Activated CD4-positive, alpha-beta memory T cell treated with anti-CD3 and anti-CD28 coated beads, Interleukin-2, amount 10 ng/mL, durations not matched to agents 7 days and 5 days (primary cell): ENCODE measurements around the gene CABLES1. TPM values are rescaled to one million over a fixed set of nuclear protein-coding genes. Genes with fewer than 3 reads are reported as not detected.
A peak's percentile ranks its signal among the peaks of the same experiment; 100 is the strongest.

Experiments
- CTCF ChIA-PET: fragments of 350-600 bp; sonication (Branson Sonifier 250); formaldehyde crosslinking; loops from one replicate; lab custom pipeline; 2021; ENCODE audit warnings: antibody characterized with exemption, inconsistent platforms; lab: Charles Lee
- POLR2A ChIA-PET: fragments of 350-600 bp; sonication (Branson Sonifier 250); formaldehyde crosslinking; loops from one replicate; lab custom pipeline; 2021; ENCODE audit warnings: antibody characterized with exemption; lab: Charles Lee
- DNase-seq: peaks from one replicate; pipeline ENCODE4 v3.0.0-alpha.2; 2020
- H3K27ac Mint-ChIP-seq: one replicate; pipeline ENCODE4 v1.8.0; 2021; ENCODE audit warnings: mild to moderate bottlenecking, mixed read lengths
- H3K27me3 Mint-ChIP-seq: one replicate; pipeline ENCODE4 v1.8.0; 2021; ENCODE audit warnings: mixed read lengths
- H3K36me3 Mint-ChIP-seq: one replicate; pipeline ENCODE4 v1.8.0; 2021; ENCODE audit warnings: low read depth, mixed read lengths
- H3K4me1 Mint-ChIP-seq: one replicate; pipeline ENCODE4 v1.8.0; 2021; ENCODE audit warnings: mixed read lengths
- H3K4me3 Mint-ChIP-seq: one replicate; pipeline ENCODE4 v1.8.0; 2021; ENCODE audit warnings: mild to moderate bottlenecking, mixed read lengths
- H3K9me3 Mint-ChIP-seq: one replicate; pipeline ENCODE4 v1.8.0; 2021; ENCODE audit warnings: mixed read lengths
- total RNA-seq, 2 experiments: library from RNA; stranded (reverse); gene quantifications; one replicate each; pipeline ENCODE4 v1.2.3, GENCODE V29; 2021

The CABLES1 gene
- total RNA-seq, 2 experiments from 2014 or later = 2.7 to 2.8 TPM

- DNase-seq = no peak
- Mint-ChIP-seq H3K4me1 (no peaks in the 10 kb centered on the region), H3K27ac (no peak overlapping the region), H3K36me3 (no peaks in the 10 kb centered on the region), H3K27me3 (peaks cover 2% of the 10 kb centered on the region), H3K9me3 (no peaks in the 10 kb centered on the region), H3K4me3 (no peak overlapping the region)
- ChIA-PET CTCF (interaction anchor here (0.6 to 2.2 kb wide), 2 partner anchors 9 to 66 kb away, joined by 3 to 7 read pairs; no protein-coding TSS in a partner anchor), POLR2A (no interaction called here)
Observed at GRCh38 chr18:23122334-23123229, 12.7 kb upstream of the CABLES1 start.

DNA sequence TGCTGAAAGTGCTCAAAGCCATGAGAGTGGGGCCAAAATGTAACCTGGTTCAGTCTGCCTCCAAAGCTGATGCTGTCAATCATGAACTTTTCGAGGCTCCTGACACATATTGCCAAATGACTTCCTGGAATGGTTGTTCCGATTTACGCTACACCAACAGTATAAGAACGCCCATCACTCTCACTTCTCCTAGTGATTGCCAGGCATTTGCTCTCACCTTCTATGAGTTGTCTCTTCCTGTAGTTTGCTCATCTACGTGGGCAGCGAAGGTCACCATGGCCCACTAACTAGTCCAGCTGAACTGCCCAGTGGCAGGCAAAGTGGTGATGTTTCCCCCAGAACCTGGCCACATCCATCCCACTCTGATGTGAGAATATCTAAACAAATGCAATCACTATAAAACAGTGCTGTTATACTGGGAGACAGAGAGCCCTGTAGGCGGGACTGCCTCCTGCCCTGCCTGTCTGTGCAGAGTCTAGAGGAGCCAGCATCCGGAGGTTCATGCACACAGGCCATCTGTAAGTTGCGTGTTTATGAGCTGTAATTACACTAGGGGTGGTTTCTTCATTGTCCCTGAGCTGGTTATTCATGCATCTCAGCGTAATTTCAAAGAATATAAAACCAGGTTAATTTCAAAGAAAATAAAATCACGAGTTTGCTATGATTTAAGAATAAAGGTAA is 8.8 kb upstream of the CABLES1 start:
- no peak for DNase-seq
- ChIA-PET CTCF (interaction anchor here (0.5 to 1.2 kb wide), 4 partner anchors 53 to 269 kb away, joined by 3 to 4 read pairs (median 4); no protein-coding TSS in a partner anchor), POLR2A (no interaction called here)
- no peak overlapping the region for H3K4me3 Mint-ChIP-seq
- no peaks in the 10 kb centered on the region for H3K36me3 Mint-ChIP-seq
- no peaks in the 10 kb centered on the region for H3K4me1 Mint-ChIP-seq
- H3K9me3 Mint-ChIP-seq = no peaks in the 10 kb centered on the region
- no peak overlapping the region for H3K27ac Mint-ChIP-seq
- H3K27me3 Mint-ChIP-seq = peaks cover 2% of the 10 kb centered on the region

- H3K36me3 Mint-ChIP-seq = no peaks in the 10 kb centered on the region
- ChIA-PET POLR2A (no interaction called here), CTCF (interaction anchor here (0.5 to 1.2 kb wide), 2 partner anchors 252 to 268 kb away, joined by 3 to 4 read pairs; no protein-coding TSS in a partner anchor)
- H3K27ac Mint-ChIP-seq = no peak overlapping the region
- H3K4me3 Mint-ChIP-seq = no peak overlapping the region
- H3K27me3 Mint-ChIP-seq = peaks cover 2% of the 10 kb centered on the region
- H3K4me1 Mint-ChIP-seq = peaks cover 3% of the 10 kb centered on the region
- H3K9me3 Mint-ChIP-seq = no peaks in the 10 kb centered on the region
- no peak for DNase-seq
Observed at GRCh38 chr18:23127090-23127489, 8.2 kb upstream of the CABLES1 start.

DNA sequence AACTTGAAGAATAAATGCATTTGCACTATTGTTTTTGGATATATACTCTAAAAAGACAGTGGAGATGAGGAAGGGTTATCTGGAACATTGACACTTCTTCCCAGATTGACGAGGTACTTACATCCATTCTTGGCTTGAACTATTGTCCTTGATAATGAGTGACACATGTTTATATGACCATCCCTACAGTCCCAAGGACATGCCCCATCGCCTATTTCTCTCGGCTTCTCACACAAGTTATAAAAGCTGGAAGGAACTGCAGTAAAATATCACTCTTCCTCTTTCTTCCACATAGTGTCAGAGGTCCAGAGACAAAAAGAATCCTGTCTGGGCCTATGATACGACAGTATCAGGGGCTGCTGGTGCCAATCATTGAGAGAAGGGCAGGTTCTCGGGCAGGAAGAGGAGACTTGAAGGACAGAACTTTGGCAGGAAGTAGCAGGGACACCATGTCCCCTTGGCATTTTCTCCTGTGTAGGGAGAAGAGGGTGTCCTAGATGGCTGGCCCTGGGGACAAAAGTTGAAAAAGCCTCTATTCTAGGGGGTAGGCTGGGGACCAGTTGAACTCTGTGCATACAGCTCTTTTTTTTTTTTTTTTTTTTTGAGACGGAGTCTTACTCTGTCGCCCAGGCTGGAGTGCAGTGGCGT is 5.8 kb upstream of the CABLES1 start:
- no peak for DNase-seq
- H3K36me3 Mint-ChIP-seq = no peaks in the 10 kb centered on the region
- POLR2A ChIA-PET = no interaction called here
- no peak overlapping the region for H3K4me3 Mint-ChIP-seq
- H3K4me1 Mint-ChIP-seq = peaks cover 8% of the 10 kb centered on the region
- CTCF ChIA-PET = interaction anchor here (1.5 to 5.4 kb wide), 5 partner anchors 99 to 283 kb away, joined by 3 to 45 read pairs (median 12); no protein-coding TSS in a partner anchor
- H3K27ac Mint-ChIP-seq = no peak overlapping the region
- H3K27me3 Mint-ChIP-seq = peaks cover 12% of the 10 kb centered on the region
- no peaks in the 10 kb centered on the region for H3K9me3 Mint-ChIP-seq

DNA sequence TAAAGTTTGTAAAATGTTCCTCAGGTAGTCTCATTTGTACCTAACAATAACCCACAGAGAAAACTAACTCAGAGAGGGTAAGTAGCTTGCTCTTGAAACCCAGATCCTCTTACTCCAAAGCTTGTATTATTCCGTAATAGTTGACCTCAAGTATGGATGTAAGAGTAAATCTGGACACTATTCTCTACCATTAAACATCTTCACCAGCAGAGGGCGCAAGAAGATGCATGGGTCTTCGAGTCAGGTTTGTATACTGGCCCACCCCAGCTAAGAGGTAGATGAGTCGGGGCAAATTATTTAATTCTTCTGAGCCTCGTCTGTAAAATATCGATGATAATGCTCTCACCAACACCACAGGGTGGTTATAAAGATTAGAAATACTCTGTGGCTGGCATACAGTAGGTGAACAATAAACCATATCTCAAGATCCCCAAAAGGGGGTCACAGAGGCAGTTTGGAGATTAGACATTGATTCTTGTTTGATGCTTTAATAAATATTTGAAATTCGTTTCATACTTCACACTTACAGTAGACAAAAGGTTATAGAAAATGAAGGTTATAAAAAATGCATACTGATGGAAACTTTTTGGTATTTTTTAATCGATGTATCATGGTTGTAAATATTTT is 3.5 kb upstream of the CABLES1 start:
- Mint-ChIP-seq H3K9me3 (no peaks in the 10 kb centered on the region), H3K36me3 (no peaks in the 10 kb centered on the region), H3K4me1 (peaks cover 14% of the 10 kb centered on the region), H3K27me3 (peaks cover 23% of the 10 kb centered on the region), H3K27ac (no peak overlapping the region), H3K4me3 (no peak overlapping the region)
- POLR2A ChIA-PET = no interaction called here
- peak; percentile 59 for DNase-seq
- CTCF ChIA-PET = interaction anchor here (0.6 to 5.4 kb wide), 15 partner anchors 10 to 281 kb away, joined by 3 to 45 read pairs (median 4); no protein-coding TSS in a partner anchor

DNA sequence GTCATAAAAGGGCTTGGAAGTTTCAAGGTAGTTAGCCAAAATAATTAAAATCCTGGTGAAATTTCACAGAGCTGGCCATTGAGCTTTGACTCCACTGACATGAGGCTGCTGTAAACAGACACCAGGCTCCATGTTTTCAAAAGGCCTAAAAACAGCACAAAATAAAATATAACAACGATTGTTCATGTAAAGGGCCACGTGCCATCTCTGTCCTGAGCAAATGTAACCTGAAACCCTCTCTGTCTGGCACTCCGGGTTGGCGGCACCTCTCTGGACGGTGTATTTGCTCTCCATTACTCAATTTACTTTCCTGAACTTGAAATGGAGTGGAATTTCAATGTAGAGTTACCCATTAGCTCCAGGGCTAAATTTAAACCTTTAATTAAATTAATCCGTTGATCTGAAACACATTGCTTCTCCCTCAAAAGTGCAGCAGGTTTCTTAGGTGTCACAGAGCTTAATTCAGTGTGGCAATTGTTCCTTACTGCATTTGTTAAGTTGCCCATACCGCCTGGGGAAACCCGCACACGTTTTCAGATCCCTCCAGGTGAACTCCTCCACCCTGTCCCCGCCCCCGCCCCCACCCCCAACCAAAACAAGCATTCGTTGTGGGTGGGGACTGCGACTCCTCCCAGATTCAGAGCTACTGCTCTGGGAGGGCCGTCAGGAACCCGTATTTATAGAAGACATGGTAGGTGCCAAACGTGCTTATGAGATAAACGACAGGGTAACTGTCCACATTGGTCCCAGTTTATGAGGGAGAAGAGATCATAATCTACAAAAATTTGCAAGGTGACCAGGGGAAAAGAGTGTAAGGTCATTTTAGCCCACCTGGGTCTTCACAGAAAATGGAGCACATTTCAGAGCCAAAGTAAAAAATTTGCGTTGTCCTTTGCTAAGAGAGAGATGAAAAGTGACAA is 1.2 kb upstream of the CABLES1 start:
- POLR2A ChIA-PET = interaction anchor here (1.6 kb wide), 1 partner anchor 156 kb away, joined by 3 read pairs; no protein-coding TSS in a partner anchor
- H3K27ac Mint-ChIP-seq = no peak overlapping the region

GRCh38 chr18:23135550-23136325 is 453 bp downstream of the CABLES1 start:
- peaks cover 17% of the 10 kb centered on the region for H3K4me1 Mint-ChIP-seq
- H3K9me3 Mint-ChIP-seq = no peaks in the 10 kb centered on the region
- ChIA-PET CTCF (interaction anchor here (0.6 to 3.5 kb wide), 2 partner anchors 104 to 126 kb away, joined by 3 to 11 read pairs; no protein-coding TSS in a partner anchor), POLR2A (interaction anchor here (1.1 to 1.4 kb wide), 3 partner anchors 11 to 185 kb away, joined by 3 to 4 read pairs (median 3); no protein-coding TSS in a partner anchor)
- no peaks in the 10 kb centered on the region for H3K36me3 Mint-ChIP-seq
- H3K27me3 Mint-ChIP-seq = peaks cover 52% of the 10 kb centered on the region
- peak; percentile 24 for DNase-seq
- H3K4me3 Mint-ChIP-seq = no peak overlapping the region
- no peak overlapping the region for H3K27ac Mint-ChIP-seq

More for the DNA sequence above, 1.2 kb upstream of the CABLES1 start:
- CTCF ChIA-PET = interaction anchor here (1.7 to 5.4 kb wide), 4 partner anchors 103 to 279 kb away, joined by 4 to 37 read pairs (median 11); no protein-coding TSS in a partner anchor
- Mint-ChIP-seq H3K4me1 (peaks cover 17% of the 10 kb centered on the region), H3K9me3 (no peaks in the 10 kb centered on the region), H3K36me3 (no peaks in the 10 kb centered on the region), H3K4me3 (peak overlapping the region; percentile 69), H3K27me3 (peaks cover 44% of the 10 kb centered on the region)
- DNase-seq = peak; percentile 21

- no peak overlapping the region for H3K27ac Mint-ChIP-seq
- POLR2A ChIA-PET = interaction anchor here (1.2 kb wide), 1 partner anchor 11 kb away, joined by 4 read pairs; no protein-coding TSS in a partner anchor
- H3K9me3 Mint-ChIP-seq = no peaks in the 10 kb centered on the region
- no peak for DNase-seq
- no peaks in the 10 kb centered on the region for H3K36me3 Mint-ChIP-seq
- H3K27me3 Mint-ChIP-seq = peaks cover 52% of the 10 kb centered on the region
- CTCF ChIA-PET = interaction anchor here (0.6 kb wide), 1 partner anchor 125 kb away, joined by 3 read pairs; no protein-coding TSS in a partner anchor
- H3K4me3 Mint-ChIP-seq = peak overlapping the region; percentile 37
- H3K4me1 Mint-ChIP-seq = peaks cover 17% of the 10 kb centered on the region
Observed at GRCh38 chr18:23136326-23137096, 1.2 kb downstream of the CABLES1 start.

- H3K4me3 Mint-ChIP-seq = peak overlapping the region; percentile 28
- CTCF ChIA-PET = no interaction called here
- no peaks in the 10 kb centered on the region for H3K36me3 Mint-ChIP-seq
Observed at GRCh38 chr18:23137097-23137635, 1.9 kb downstream of the CABLES1 start.

DNA sequence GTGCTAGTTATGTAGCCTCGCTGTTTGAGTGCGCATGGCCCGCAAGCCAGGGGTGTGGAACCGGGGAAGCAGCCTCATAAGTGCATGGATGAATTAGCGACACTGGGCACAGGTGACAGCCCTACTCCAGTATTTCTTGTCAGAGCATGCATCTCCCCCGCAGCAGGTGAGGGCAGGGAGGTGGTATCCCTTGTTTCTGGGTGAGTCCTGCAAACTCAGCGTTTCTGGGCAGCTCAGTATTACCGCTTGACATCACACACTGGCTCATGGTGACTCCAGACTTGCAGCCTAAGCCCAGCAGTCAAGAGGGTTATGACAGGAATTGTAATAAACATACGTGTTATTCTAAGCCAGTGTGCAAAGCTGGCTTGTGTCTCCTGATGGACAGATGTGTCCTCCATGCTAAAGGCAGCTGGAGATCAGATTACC is 2.5 kb downstream of the CABLES1 start:
- Mint-ChIP-seq H3K27ac (no peak overlapping the region), H3K27me3 (peaks cover 52% of the 10 kb centered on the region)

More at GRCh38 chr18:23137097-23137635, 1.9 kb downstream of the CABLES1 start:
- Mint-ChIP-seq H3K27me3 (peaks cover 52% of the 10 kb centered on the region), H3K9me3 (no peaks in the 10 kb centered on the region), H3K27ac (no peak overlapping the region), H3K4me1 (peaks cover 14% of the 10 kb centered on the region)
- no peak for DNase-seq
- POLR2A ChIA-PET = interaction anchor here (1.2 kb wide), 1 partner anchor 10 kb away, joined by 4 read pairs; no protein-coding TSS in a partner anchor

More for the DNA sequence above, 2.5 kb downstream of the CABLES1 start:
- peaks cover 16% of the 10 kb centered on the region for H3K4me1 Mint-ChIP-seq
- no peak for DNase-seq
- ChIA-PET POLR2A (no interaction called here), CTCF (no interaction called here)
- no peak overlapping the region for H3K4me3 Mint-ChIP-seq
- no peaks in the 10 kb centered on the region for H3K9me3 Mint-ChIP-seq
- H3K36me3 Mint-ChIP-seq = no peaks in the 10 kb centered on the region
